GM19239 (cell line): ENCODE results near the gene AKR1C1.
"Not testable (repeated sequence)": the region's sequence is repeated elsewhere in the genome, so short reads cannot be mapped to it uniquely, and the experiment has no call there.

ENCODE experiments used
- DNase-seq: peaks from one replicate; pipeline ENCODE4 v3.0.0; 2011; ENCODE audit warnings: low spot score; ENCODE audit not compliant: insufficient read length
- FAIRE-seq: peaks from 2 replicates; lab custom pipeline; 2011; peaks lifted over from hg19 to GRCh38; lab: Jason Lieb, UNC

The AKR1C1 gene

GRCh38 chr10:4947039-4947634 lies 16.1 kb upstream of the AKR1C1 start:
- DNase-seq (no peak), FAIRE-seq (no peak)

- no peak for FAIRE-seq
- no peak for DNase-seq
Measured at GRCh38 chr10:4947635-4948596, 15.3 kb upstream of the AKR1C1 start.

- FAIRE-seq, DNase-seq: not testable (repeated sequence)
Measured at GRCh38 chr10:4951512-4952162, 11.6 kb upstream of the AKR1C1 start.

GRCh38 chr10:4953405-4953804 lies 9.8 kb upstream of the AKR1C1 start:
- FAIRE-seq = no peak
- no peak for DNase-seq

GRCh38 chr10:4956088-4956487 lies 7.1 kb upstream of the AKR1C1 start:
- not testable (repeated sequence) for FAIRE-seq, DNase-seq

- not testable (repeated sequence) for DNase-seq, FAIRE-seq
Measured at GRCh38 chr10:4956955-4957645, 6.1 kb upstream of the AKR1C1 start.

GRCh38 chr10:4961558-4961957 lies 1.7 kb upstream of the AKR1C1 start:
- FAIRE-seq, DNase-seq: not testable (repeated sequence)

GRCh38 chr10:4962308-4962707 lies 907 bp upstream of the AKR1C1 start:
- not testable (repeated sequence) for DNase-seq, FAIRE-seq

GRCh38 chr10:4963815-4964154 lies 570 bp downstream of the AKR1C1 start:
- DNase-seq, FAIRE-seq: not testable (repeated sequence)

- not testable (repeated sequence) for FAIRE-seq, DNase-seq
Measured at GRCh38 chr10:4965763-4966162, 2.5 kb downstream of the AKR1C1 start.

- FAIRE-seq, DNase-seq: not testable (repeated sequence)
Measured at GRCh38 chr10:4967189-4967588, 4.0 kb downstream of the AKR1C1 start.

GRCh38 chr10:4969289-4969688 lies 6.1 kb downstream of the AKR1C1 start:
- not testable (repeated sequence) for FAIRE-seq, DNase-seq

- DNase-seq, FAIRE-seq: not testable (repeated sequence)
Measured at GRCh38 chr10:4970362-4970761, 7.1 kb downstream of the AKR1C1 start.

- not testable (repeated sequence) for DNase-seq, FAIRE-seq
Measured at GRCh38 chr10:4972369-4973142, 9.3 kb downstream of the AKR1C1 start.

- not testable (repeated sequence) for DNase-seq, FAIRE-seq
Measured at GRCh38 chr10:4973294-4973693, 10.1 kb downstream of the AKR1C1 start.

- DNase-seq, FAIRE-seq: not testable (repeated sequence)
Measured at GRCh38 chr10:4974400-4974799, 11.2 kb downstream of the AKR1C1 start.

- DNase-seq = no peak
- FAIRE-seq = no peak
Measured at GRCh38 chr10:4977025-4977424, 13.8 kb downstream of the AKR1C1 start.

GRCh38 chr10:4978870-4979269 lies 15.7 kb downstream of the AKR1C1 start:
- FAIRE-seq (no peak), DNase-seq (no peak)

- no peak for DNase-seq
- FAIRE-seq = no peak
Measured at GRCh38 chr10:4980793-4981192, 17.6 kb downstream of the AKR1C1 start.
